H1 (cell line): ENCODE data around the gene SBF1. TPM values are rescaled to one million over a fixed set of nuclear protein-coding genes. Genes with fewer than 3 reads are reported as not detected.

Source experiments
- CTCF ChIA-PET: fragments of 300-600 bp; sonication (Branson Sonifier 250); formaldehyde crosslinking; loops from one replicate; lab custom pipeline; 2021; ENCODE audit not compliant: partially characterized antibody; lab: Charles Lee
- POLR2A ChIA-PET: fragments of 300-600 bp; sonication (Branson Sonifier 250); formaldehyde crosslinking; loops from one replicate; lab custom pipeline; 2021; ENCODE audit warnings: inconsistent platforms; ENCODE audit not compliant: partially characterized antibody; lab: Charles Lee
- DNase-seq, 2 experiments: peaks; one replicate each; pipeline versions ENCODE4 v3.0.0 to v3.0.0-alpha.2; 2010 to 2022; ENCODE audit warnings: low spot score in 2 of 2, low read depth in 1 of 2, mixed read lengths in 1 of 2
- FAIRE-seq: peaks from 2 replicates; lab custom pipeline; 2011; peaks lifted over from hg19 to GRCh38; lab: Jason Lieb, UNC
- H2AFZ ChIP-seq: 2 replicates; pipeline ENCODE4 v1.8.1; 2012; ENCODE audit warnings: low read length, inconsistent platforms
- H2AK5ac ChIP-seq: 2 replicates; pipeline ENCODE4 v1.6.1; 2013; ENCODE audit warnings: low read depth, low read length
- H2BK120ac ChIP-seq: replicated peaks from 2 replicates; pipeline ENCODE3; 2013; ENCODE audit warnings: low read depth, low read length, inconsistent platforms
- H2BK12ac ChIP-seq: 2 replicates; pipeline ENCODE4 v1.6.1; 2013; ENCODE audit warnings: low read depth, low read length
- H2BK15ac ChIP-seq: 2 replicates; pipeline ENCODE4 v1.6.1; 2013; ENCODE audit warnings: low read length
- H2BK20ac ChIP-seq: 2 replicates; pipeline ENCODE4 v1.6.1; 2013; ENCODE audit warnings: low read length
- H2BK5ac ChIP-seq: 2 replicates; pipeline ENCODE4 v1.6.1; 2013; ENCODE audit warnings: low read depth, low read length
- H3K14ac ChIP-seq: 2 replicates; pipeline ENCODE4 v1.6.1; 2013; ENCODE audit warnings: inconsistent platforms; ENCODE audit not compliant: insufficient read length
- H3K18ac ChIP-seq: 2 replicates; pipeline ENCODE4 v1.6.1; 2013; ENCODE audit warnings: low read length; ENCODE audit errors: extremely low read depth
- H3K23ac ChIP-seq: 2 replicates; pipeline ENCODE4 v1.6.1; 2013; ENCODE audit warnings: inconsistent platforms; ENCODE audit not compliant: insufficient read length
- H3K23me2 ChIP-seq: 2 replicates; pipeline ENCODE4 v1.6.1; 2013; ENCODE audit warnings: low read depth, low read length
- H3K27ac ChIP-seq: 2 replicates; pipeline ENCODE4 v1.6.1; 2011; ENCODE audit warnings: low read depth, low read length, inconsistent platforms
- H3K27me3 ChIP-seq, 4 experiments: replicated peaks in 1 of 4; 1 replicate in 1 of 4; 2 replicates in 3 of 4; pipeline versions ENCODE4 v1.6.1 to v1.8.1; 2011 to 2013; ENCODE audit warnings: low read length in 3 of 4, mild to moderate bottlenecking in 3 of 4, inconsistent platforms in 2 of 4, mixed read lengths in 2 of 4, moderate library complexity in 1 of 4; ENCODE audit not compliant: control insufficient read depth in 3 of 4, insufficient read depth in 3 of 4; ENCODE audit errors: extremely low read depth in 1 of 4
- H3K36me3 ChIP-seq, 4 experiments: 2 replicates each; pipeline versions ENCODE4 v1.6.1 to v1.8.1; 2011 to 2013; ENCODE audit warnings: mild to moderate bottlenecking in 4 of 4, low read length in 3 of 4, moderate library complexity in 2 of 4, control low read depth in 1 of 4, inconsistent platforms in 1 of 4; ENCODE audit not compliant: insufficient read depth in 4 of 4, control insufficient read depth in 2 of 4
- H3K4ac ChIP-seq: replicated peaks from 2 replicates; pipeline ENCODE3; 2013; ENCODE audit warnings: low read length, low read depth, mixed read lengths, inconsistent platforms; ENCODE audit not compliant: insufficient read length
- H3K4me1 ChIP-seq, 4 experiments: replicated peaks in 1 of 4; 1 replicate in 1 of 4; 2 replicates in 3 of 4; pipeline versions ENCODE4 v1.6.1 to v1.8.1; 2011 to 2013; ENCODE audit warnings: low read length in 3 of 4, inconsistent platforms in 2 of 4, mixed read lengths in 1 of 4; ENCODE audit not compliant: insufficient read depth in 4 of 4, control insufficient read depth in 3 of 4
- H3K4me2 ChIP-seq, 2 experiments: 2 replicates each; pipeline versions ENCODE4 v1.6.1 to v1.8.1; 2011 to 2013; ENCODE audit warnings: low read depth in 2 of 2, low read length in 2 of 2, control low read depth in 1 of 2, inconsistent platforms in 1 of 2, mild to moderate bottlenecking in 1 of 2; ENCODE audit not compliant: insufficient read depth in 1 of 2
- H3K4me3 ChIP-seq, 4 experiments: fragments of 200-600, 300-600 bp in 1 of 4; sonication (generic), shearing (Covaris generic), sonication (Bioruptor Twin) in 1 of 4; 2 replicates each; pipeline versions ENCODE4 v1.5.1 to v1.8.1; 2011 to 2016; ENCODE audit warnings: low read length in 4 of 4, low read depth in 3 of 4, control low read depth in 2 of 4, inconsistent platforms in 2 of 4, mild to moderate bottlenecking in 2 of 4, mixed read lengths in 1 of 4, moderate library complexity in 1 of 4; ENCODE audit not compliant: insufficient read depth in 2 of 4; ENCODE audit errors: extremely low read depth in 1 of 4
- H3K56ac ChIP-seq: replicated peaks from 2 replicates; pipeline ENCODE3; 2013; ENCODE audit warnings: low read depth, mild to moderate bottlenecking, mixed read lengths, low read length, inconsistent platforms; ENCODE audit not compliant: insufficient read length
- H3K79me1 ChIP-seq: 2 replicates; pipeline ENCODE4 v1.6.1; 2013; ENCODE audit warnings: low read depth, low read length, control low read depth
- H3K79me2 ChIP-seq, 2 experiments: 2 replicates each; pipeline versions ENCODE4 v1.6.1 to v1.8.1; 2012 to 2013; ENCODE audit warnings: low read length in 2 of 2, mild to moderate bottlenecking in 2 of 2, inconsistent platforms in 1 of 2; ENCODE audit not compliant: insufficient read depth in 2 of 2, control insufficient read depth in 1 of 2
- H3K9ac ChIP-seq, 4 experiments: replicated peaks in 1 of 4; 1 replicate in 1 of 4; 2 replicates in 3 of 4; pipeline versions ENCODE4 v1.6.1 to v1.8.1; 2011 to 2013; ENCODE audit warnings: low read depth in 3 of 4, low read length in 3 of 4, control low read depth in 2 of 4, mild to moderate bottlenecking in 2 of 4, moderate library complexity in 2 of 4, inconsistent platforms in 1 of 4; ENCODE audit errors: extremely low read depth in 1 of 4
- H3K9me3 ChIP-seq, 2 experiments: 2 replicates each; pipeline versions ENCODE4 v1.6.1 to v1.8.1; 2012 to 2013; ENCODE audit warnings: mild to moderate bottlenecking in 2 of 2, moderate library complexity in 2 of 2, control low read depth in 1 of 2, inconsistent platforms in 1 of 2, low read depth in 1 of 2, low read length in 1 of 2, mixed read lengths in 1 of 2; ENCODE audit not compliant: insufficient read depth in 2 of 2
- H4K20me1 ChIP-seq, 2 experiments: replicated peaks in 1 of 2; 2 replicates each; pipeline versions ENCODE3 to v1.8.1; 2011 to 2013; ENCODE audit warnings: inconsistent platforms in 2 of 2, low read length in 2 of 2, mild to moderate bottlenecking in 1 of 2; ENCODE audit not compliant: insufficient read depth in 2 of 2, control insufficient read depth in 1 of 2
- H4K5ac ChIP-seq: 2 replicates; pipeline ENCODE4 v1.6.1; 2013; ENCODE audit warnings: low read length, low read depth, mixed read lengths, inconsistent platforms; ENCODE audit not compliant: insufficient read length
- H4K8ac ChIP-seq: 2 replicates; pipeline ENCODE4 v1.8.0; 2013; ENCODE audit warnings: mild to moderate bottlenecking, moderate library complexity, low read length, inconsistent platforms; ENCODE audit not compliant: insufficient read depth; ENCODE audit errors: extremely low read depth
- H4K91ac ChIP-seq: replicated peaks from 2 replicates; pipeline ENCODE3; 2013; ENCODE audit warnings: low read length, mixed read lengths, inconsistent platforms; ENCODE audit not compliant: insufficient read length
- BRCA1 ChIP-seq: IDR thresholded peaks from 2 replicates; pipeline ENCODE4 v1.6.1; 2012; ENCODE audit warnings: low read depth, low read length, improper control_type of control experiment
- CTCF ChIP-seq, 3 experiments: IDR thresholded peaks; 1 replicate in 2 of 3; 2 replicates in 1 of 3; pipeline versions ENCODE4 v1.5.1 to v1.6.1; 2011; ENCODE audit warnings: low read length in 3 of 3, mild to moderate bottlenecking in 3 of 3, inconsistent platforms in 2 of 3, low read depth in 1 of 3, moderate library complexity in 1 of 3; ENCODE audit not compliant: insufficient read depth in 1 of 3; ENCODE audit errors: control extremely low read depth in 1 of 3
- GTF2F1 ChIP-seq: IDR thresholded peaks from 2 replicates; pipeline ENCODE4 v1.6.1; 2012; ENCODE audit warnings: low read depth, low read length, improper control_type of control experiment, borderline replicate concordance
- JUND ChIP-seq: IDR thresholded peaks from 2 replicates; pipeline ENCODE4 v1.6.1; 2011; ENCODE audit warnings: mild to moderate bottlenecking, improper control_type of control experiment, low read length
- KDM1A ChIP-seq: fragments of 200-600, 300-600 bp; sonication (generic); IDR thresholded peaks from 2 replicates; pipeline ENCODE4 v1.7.1; 2016; ENCODE audit warnings: mild to moderate bottlenecking, low read length, borderline replicate concordance
- KDM5A ChIP-seq: fragments of 200-600 bp; IDR thresholded peaks from 2 replicates; pipeline ENCODE4 v1.7.1; 2012; ENCODE audit warnings: mild to moderate bottlenecking, low read length, inconsistent platforms, mixed read lengths
- POLR2AphosphoS5 ChIP-seq: IDR thresholded peaks from 2 replicates; pipeline ENCODE4 v1.6.1; 2011; ENCODE audit warnings: low read depth, low read length
- SP4 ChIP-seq: IDR thresholded peaks from 2 replicates; pipeline ENCODE4 v1.6.1; 2012; ENCODE audit warnings: low read length, inconsistent platforms
- TAF1 ChIP-seq: IDR thresholded peaks from 2 replicates; pipeline ENCODE4 v1.6.1; 2011; ENCODE audit warnings: mild to moderate bottlenecking, low read depth, low read length
- WGBS, 2 experiments: shearing (Covaris generic) in 1 of 2; methylation state at CpG; one replicate each; pipeline versions ENCODE4 v1.1.6 to v1.1.7; 2013 to 2015; ENCODE audit warnings: low lambda C conversion rate in 2 of 2, mixed read lengths in 2 of 2, inconsistent platforms in 1 of 2, low coverage in 1 of 2, missing lambda C conversion rate in 1 of 2; ENCODE audit not compliant: insufficient replicate concordance in 2 of 2, insufficient coverage in 1 of 2, insufficient read length in 1 of 2; ENCODE audit errors: extremely low coverage in 1 of 2, missing lambda C conversion rate in 1 of 2; 5-methylcytosine and 5-hydroxymethylcytosine counted together
- polyA plus RNA-seq, 7 experiments: library from polyadenylated mRNA; depleted of rRNA in 3 of 7; stranded (reverse) in 5 of 7; unstranded in 2 of 7; fragments of >200 nt in 5 of 7; fragments of 200-250 nt in 2 of 7; gene quantifications; 1 replicate in 5 of 7; 2 replicates in 1 of 7; 4 replicates in 1 of 7; pipeline versions ENCODE4 v1.2.1 to v1.2.3, GENCODE V29; 2011 to 2013; ENCODE audit warnings: missing spikeins in 2 of 7, mixed read lengths in 2 of 7
- total RNA-seq: library from RNA; stranded (reverse); fragmentation: NEBNext Ultra II Directional; extraction: Animal tissue kit (Norgen Biotek cat#: 25700); gene quantifications from 2 replicates; pipeline ENCODE4 v1.2.1, GENCODE V29; 2021
- TF ChIP-seq, protein P1 (sequence below): IDR thresholded peaks from 2 replicates; pipeline ENCODE4 v1.6.1; 2012; ENCODE audit warnings: inconsistent platforms

Gene SBF1
- total and polyA plus RNA-seq, 2 of the 8 experiments (the other 6 are each of a cell fraction or from before 2014, with no cell fraction given) = 29.1 to 71.5 TPM

DNA sequence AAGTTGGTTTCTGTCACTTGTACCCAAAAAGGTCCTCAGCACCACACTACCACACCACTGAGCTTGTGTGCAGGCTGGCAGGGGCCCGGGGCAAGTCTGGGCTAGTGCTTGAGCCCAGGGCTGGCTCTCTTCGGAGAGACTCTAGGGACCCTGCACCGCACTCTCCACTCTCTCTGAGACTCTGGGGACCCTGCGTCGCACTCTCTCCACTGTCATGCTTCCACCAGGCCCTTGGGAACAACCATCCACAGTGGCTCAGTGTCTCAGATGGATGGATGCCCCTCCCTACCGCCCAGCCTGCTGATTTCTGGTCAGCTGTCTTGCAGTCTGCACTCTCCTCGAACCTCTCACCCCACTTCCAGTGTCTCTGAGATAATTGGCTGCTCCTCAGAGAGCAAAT is 2.0 kb upstream of the SBF1 start:
- Histone ChIP-seq H3K79me2 (peaks cover 0 to 25% of the 10 kb centered on the region in 2 experiments; a peak in 3 of 4 replicates), H4K8ac (no peak overlapping the region; the same call in none of the 2 replicates), H3K4me2 (no peak overlapping the region), H4K91ac (peak overlapping the region; percentile 89), H3K36me3 (no peaks in the 10 kb centered on the region), H3K23me2 (peaks cover 12% of the 10 kb centered on the region; the same call in 1 of the 2 replicates), H2BK120ac (peak overlapping the region; percentile 78), H3K27ac (no peak overlapping the region), H3K27me3 (peaks cover 1 to 22% (median 13%) of the 10 kb centered on the region in 4 experiments; a peak in 6 of 7 replicates), H3K4ac (no peak overlapping the region), H2AFZ (no peak overlapping the region), H4K5ac (no peak overlapping the region), H3K56ac (peak overlapping the region; percentile 12), H2BK15ac (no peak overlapping the region), H2BK5ac (peak overlapping the region; percentile 52; the same call in 1 of the 2 replicates), H3K18ac (peak overlapping the region; percentile 13; the same call in 1 of the 2 replicates), H4K20me1 (peaks cover 20 to 23% of the 10 kb centered on the region in 2 experiments), H3K9ac (peak overlapping the region in 1 of 4 experiments; percentile 8; a peak in 1 of 7 replicates), H3K4me3 (no peak overlapping the region), H3K14ac (no peak overlapping the region), H2BK12ac (peak overlapping the region; percentile 75; the same call in 1 of the 2 replicates), H2BK20ac (peak overlapping the region; percentile 61; the same call in 1 of the 2 replicates), H3K9me3 (no peaks in the 10 kb centered on the region), H3K23ac (no peak overlapping the region), H2AK5ac (peak overlapping the region; percentile 75; the same call in 1 of the 2 replicates), H3K4me1 (peaks cover 0 to 16% (median 10%) of the 10 kb centered on the region in 4 experiments; a peak in 5 of 7 replicates), H3K79me1 (peaks cover 16% of the 10 kb centered on the region)
- DNase-seq (no peak), FAIRE-seq (no peak)
- ChIA-PET CTCF (interaction anchor here (1.7 to 2.9 kb wide), 2 partner anchors 21 to 49 kb away, joined by 4 to 16 read pairs; partner anchors contain the start of gene SCO2), POLR2A (interaction anchor here (1.1 to 2.0 kb wide), 2 partner anchors 8 to 196 kb away, joined by 4 to 6 read pairs; no protein-coding TSS in a partner anchor)
- WGBS, 2 experiments = 90% methylated on average over 7 of the region's 7 CpGs; no CpG with 5 or more reads in 1 of the 2 experiments
- TF ChIP-seq BRCA1 (no peak), KDM1A (no peak), JUND (no peak), CTCF (IDR thresholded peaks at IDR 0.05; ENCODE audit: control extremely low read depth in 1 of 3, insufficient read depth in 1 of 3, low read depth in 1 of 3, low read length in 3 of 3) (no peak), KDM5A (no peak), TAF1 (no peak), SP4 (no peak), GTF2F1 (no peak), POLR2AphosphoS5 (no peak)
- TF ChIP-seq, protein P1, sequence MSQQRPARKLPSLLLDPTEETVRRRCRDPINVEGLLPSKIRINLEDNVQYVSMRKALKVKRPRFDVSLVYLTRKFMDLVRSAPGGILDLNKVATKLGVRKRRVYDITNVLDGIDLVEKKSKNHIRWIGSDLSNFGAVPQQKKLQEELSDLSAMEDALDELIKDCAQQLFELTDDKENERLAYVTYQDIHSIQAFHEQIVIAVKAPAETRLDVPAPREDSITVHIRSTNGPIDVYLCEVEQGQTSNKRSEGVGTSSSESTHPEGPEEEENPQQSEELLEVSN = no peak
